ENCODE data around the gene ALOX12.

DNA sequence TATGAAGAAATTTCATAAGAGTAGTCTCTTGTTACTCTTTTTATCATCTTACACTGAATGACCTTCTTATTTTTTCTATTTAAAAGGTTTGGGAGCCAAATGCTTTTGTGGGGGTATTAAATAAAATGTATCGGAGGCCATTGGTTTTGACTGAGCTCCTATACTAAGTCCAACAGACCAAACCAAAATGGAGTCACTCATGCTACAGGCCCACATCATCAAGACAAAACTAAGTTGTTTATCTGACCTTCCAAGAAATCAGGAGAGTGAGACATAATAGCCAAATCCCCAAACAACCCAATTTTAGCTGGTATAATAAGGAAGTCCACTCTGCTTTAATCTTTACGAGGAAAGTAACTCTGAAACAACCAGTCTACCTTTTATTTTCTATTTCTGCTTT lies 48.1 kb upstream of the ALOX12 start:
- TF ChIP-seq CTCF (IDR thresholded peaks at IDR 0.05) (no peak), EZH2 (IDR thresholded peaks at IDR 0.05) (no peak)
